Stimulated activated naive B cell treated with anti-CD40 and anti-IgM and Interleukin-4, amounts not matched to agents 10 μg/mL and 1 μg/mL and 100 μg/mL, for 72 hours (primary cell): ENCODE measurements around the gene ADCYAP1R1.

Source experiments
- ATAC-seq, 2 donors: fragments of 150-1000 bp; cut with Tn5 transposase; replicated peaks; 2 replicates each; pipeline ENCODE4 v1.10.0; 2021; ENCODE audit warnings: moderate library complexity in 1 of 2
- DNase-seq: peaks from one replicate; pipeline ENCODE4 v3.0.0; 2021
- H3K27ac Mint-ChIP-seq: one replicate; pipeline ENCODE4 v1.8.0; 2022; ENCODE audit warnings: mild to moderate bottlenecking, mixed read lengths
- H3K27me3 Mint-ChIP-seq, 2 donors: one replicate each; pipeline ENCODE4 v1.8.0; 2022; ENCODE audit warnings: mixed read lengths in 2 of 2
- H3K36me3 Mint-ChIP-seq, 2 donors: one replicate each; pipeline ENCODE4 v1.8.0; 2022; ENCODE audit warnings: mixed read lengths in 2 of 2, mild to moderate bottlenecking in 1 of 2
- H3K4me1 Mint-ChIP-seq, 2 donors: one replicate each; pipeline ENCODE4 v1.8.0; 2022; ENCODE audit warnings: mixed read lengths in 2 of 2, mild to moderate bottlenecking in 1 of 2
- H3K4me3 Mint-ChIP-seq, 2 donors: one replicate each; pipeline ENCODE4 v1.8.0; 2022; ENCODE audit warnings: mild to moderate bottlenecking in 2 of 2, mixed read lengths in 2 of 2, moderate library complexity in 1 of 2
- H3K9me3 Mint-ChIP-seq, 2 donors: one replicate each; pipeline ENCODE4 v1.8.0; 2022; ENCODE audit warnings: mixed read lengths in 2 of 2, mild to moderate bottlenecking in 1 of 2

ADCYAP1R1 gene

DNA sequence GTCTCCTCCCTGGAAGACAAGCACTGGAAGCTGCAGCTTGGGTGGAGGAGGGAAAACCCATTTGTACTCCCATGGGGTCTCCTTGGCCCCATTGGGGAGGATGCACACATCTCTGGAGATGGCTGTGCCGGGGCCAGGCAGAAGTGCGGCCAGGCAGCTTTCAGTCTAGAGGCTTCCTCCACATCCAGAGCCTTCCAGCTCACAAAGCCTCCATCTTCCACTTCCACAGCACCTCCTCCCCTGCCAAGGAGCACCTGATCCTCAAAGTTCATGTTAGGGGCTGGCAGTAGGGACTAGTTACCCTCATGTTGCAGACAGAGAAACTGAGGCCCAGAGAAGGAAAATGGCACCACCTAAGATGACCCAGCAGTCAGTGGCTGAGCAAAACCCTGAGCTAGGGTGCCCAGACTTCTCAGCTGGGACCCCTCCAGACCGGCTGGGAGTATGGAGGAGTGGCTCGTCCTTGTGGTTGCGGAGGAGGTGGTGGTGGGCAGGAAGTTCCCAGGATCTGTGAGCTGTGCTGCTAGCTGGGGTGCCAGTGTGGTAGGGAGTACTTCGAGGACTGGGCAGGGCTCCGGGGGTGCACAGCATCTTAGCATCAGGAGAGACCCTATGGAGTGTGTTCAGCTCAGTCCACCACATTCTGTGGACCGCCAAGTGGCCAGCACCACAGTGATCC is 44.2 kb downstream of the ADCYAP1R1 start:
- Mint-ChIP-seq H3K9me3 (no peaks in the 10 kb centered on the region), H3K4me1 (no peaks in the 10 kb centered on the region), H3K36me3 (no peaks in the 10 kb centered on the region), H3K27me3 (peaks cover 0 to 15% of the 10 kb centered on the region in 2 donors), H3K4me3 (no peak overlapping the region), H3K27ac (no peak overlapping the region)
- DNase-seq, result no peak
- no peak for ATAC-seq

DNA sequence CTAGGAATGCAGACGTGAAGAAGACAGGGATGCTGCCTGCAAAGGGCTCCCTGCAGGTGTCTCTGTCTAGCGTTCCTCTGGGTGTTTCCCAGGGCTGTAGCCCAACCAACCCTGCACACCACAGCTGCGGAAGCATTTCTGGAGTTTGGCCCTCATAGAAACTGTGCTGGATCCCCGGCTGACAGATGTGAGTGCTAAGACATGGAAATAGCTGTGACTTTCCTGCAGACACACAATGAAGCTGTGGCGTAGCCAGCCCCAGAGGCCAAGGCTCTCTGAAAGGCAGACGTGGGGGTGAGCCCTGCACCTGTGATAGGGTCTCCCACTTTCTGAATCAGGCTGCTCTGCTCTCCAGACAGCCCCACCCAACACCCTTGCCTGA is 44.8 kb downstream of the ADCYAP1R1 start:
- no peaks in the 10 kb centered on the region for H3K9me3 Mint-ChIP-seq
- DNase-seq (no peak), ATAC-seq (no peak)
- no peaks in the 10 kb centered on the region for H3K4me1 Mint-ChIP-seq
- H3K4me3 Mint-ChIP-seq, result no peak overlapping the region
- no peak overlapping the region for H3K27ac Mint-ChIP-seq
- H3K27me3 Mint-ChIP-seq, result peaks cover 0 to 15% of the 10 kb centered on the region in 2 donors
- H3K36me3 Mint-ChIP-seq, result no peaks in the 10 kb centered on the region

DNA sequence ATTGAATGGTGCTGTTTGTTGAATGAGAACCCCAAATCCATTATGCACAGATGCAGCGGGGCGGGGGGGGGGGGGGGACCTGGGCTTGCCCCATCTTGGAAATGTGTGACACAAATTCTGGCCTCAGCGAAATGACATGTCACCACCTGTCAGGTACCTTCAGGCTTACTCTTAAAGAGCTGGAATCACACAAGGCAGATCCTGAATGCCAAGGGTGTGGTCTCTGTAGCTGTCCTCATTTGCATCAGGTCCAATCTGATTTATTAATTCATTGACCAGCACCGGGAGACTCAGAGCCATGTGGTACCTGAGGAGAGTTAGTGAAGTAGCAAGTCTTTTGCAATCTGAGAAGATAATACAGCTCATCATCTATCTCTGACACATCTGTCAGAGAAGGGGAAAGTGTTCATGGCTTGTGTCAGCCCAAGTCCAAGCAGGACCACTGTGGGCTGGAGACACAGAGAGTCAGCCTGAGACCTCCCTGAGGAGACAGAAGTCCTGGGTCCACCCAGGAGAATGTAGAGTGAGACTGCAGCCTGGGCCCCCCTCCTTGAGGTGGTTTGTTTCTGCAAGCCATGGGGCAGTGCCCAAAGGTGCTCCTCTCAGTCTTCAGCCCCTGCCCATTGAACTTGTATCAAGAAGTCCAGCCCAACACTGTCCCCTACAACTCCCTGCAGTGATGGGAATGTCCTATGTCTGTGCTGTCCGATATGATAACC is 46.7 kb downstream of the ADCYAP1R1 start:
- Mint-ChIP-seq H3K27ac (no peak overlapping the region), H3K4me3 (no peak overlapping the region), H3K36me3 (no peaks in the 10 kb centered on the region), H3K4me1 (no peaks in the 10 kb centered on the region), H3K27me3 (peaks cover 6 to 11% of the 10 kb centered on the region in 2 donors), H3K9me3 (no peaks in the 10 kb centered on the region)
- no peak for DNase-seq
- no peak for ATAC-seq

DNA sequence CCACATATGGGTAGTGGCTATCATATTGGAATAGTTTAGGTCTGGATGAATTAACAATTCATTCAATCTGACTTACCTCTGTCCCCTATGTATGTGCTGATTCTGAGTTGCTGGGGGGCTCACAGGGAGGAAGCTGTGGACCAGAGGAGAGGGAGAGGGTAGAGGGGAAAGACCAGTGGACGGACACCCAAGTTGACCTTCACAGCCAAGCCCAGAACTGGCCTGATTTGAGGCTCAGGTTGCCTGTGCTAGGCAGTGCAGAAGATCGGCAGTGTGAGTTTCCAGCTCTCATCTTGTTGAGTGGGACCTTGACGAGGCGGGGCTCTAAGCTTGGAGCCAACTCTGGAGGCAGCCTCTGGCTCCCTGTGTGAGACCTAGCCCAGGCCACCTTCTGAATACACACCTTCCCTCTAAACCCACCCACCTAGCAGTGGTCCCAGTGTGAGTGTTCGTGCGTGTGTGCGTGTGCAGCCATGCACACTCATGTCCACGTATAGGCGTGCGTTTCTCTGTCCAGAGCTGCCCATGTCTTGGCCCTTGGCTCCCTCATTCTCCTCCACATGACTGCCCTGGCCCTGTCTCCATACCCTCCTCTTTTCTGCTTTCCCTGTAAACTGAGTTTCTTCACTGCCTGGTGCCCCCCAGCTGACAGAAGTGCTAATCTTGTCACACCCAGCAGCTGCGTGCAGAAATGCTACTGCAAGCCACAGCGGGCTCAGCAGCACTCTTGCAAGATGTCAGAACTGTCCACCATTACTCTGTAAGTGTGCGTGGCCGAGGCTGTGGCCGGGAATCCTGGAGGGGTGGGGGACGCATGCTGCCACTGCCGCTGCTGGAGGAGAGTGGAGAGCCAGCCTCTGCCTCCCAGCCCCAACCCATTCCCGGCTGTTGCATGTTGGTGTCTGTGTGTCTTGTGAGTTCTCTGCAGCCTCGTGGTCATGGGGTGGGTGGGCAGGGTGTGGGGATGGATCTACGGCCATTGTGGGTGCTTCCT is 47.6 kb downstream of the ADCYAP1R1 start:
- no peak for ATAC-seq

DNA sequence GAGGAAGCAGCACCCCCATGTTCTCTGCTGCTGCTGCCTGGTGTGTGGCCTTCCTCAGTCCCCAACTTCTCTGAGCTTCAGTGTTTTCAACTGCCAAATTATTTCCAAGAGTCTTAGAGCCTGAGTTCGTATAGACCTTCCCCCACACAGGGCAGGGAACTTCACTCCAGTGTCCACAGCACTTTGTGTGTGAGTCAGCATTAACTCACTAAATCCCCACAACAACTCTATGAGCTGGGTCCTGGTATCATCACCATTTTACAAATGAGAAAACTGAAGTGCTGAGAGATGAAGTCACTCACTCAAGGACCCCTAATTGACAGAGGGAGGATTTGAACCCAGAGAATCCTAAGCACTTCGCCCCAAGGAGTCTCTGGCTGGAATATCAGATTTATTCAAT is 48.3 kb downstream of the ADCYAP1R1 start:
- Mint-ChIP-seq H3K27ac (no peak overlapping the region), H3K36me3 (no peaks in the 10 kb centered on the region), H3K27me3 (peaks cover 6 to 11% of the 10 kb centered on the region in 2 donors), H3K9me3 (no peaks in the 10 kb centered on the region), H3K4me1 (no peaks in the 10 kb centered on the region), H3K4me3 (no peak overlapping the region)
- ATAC-seq (no peak), DNase-seq (no peak)

More for the DNA sequence above, 47.6 kb downstream of the ADCYAP1R1 start:
- DNase-seq, result no peak
- Mint-ChIP-seq H3K27me3 (peaks cover 6 to 11% of the 10 kb centered on the region in 2 donors), H3K9me3 (no peaks in the 10 kb centered on the region), H3K4me1 (no peaks in the 10 kb centered on the region), H3K4me3 (no peak overlapping the region), H3K27ac (no peak overlapping the region), H3K36me3 (no peaks in the 10 kb centered on the region)

DNA sequence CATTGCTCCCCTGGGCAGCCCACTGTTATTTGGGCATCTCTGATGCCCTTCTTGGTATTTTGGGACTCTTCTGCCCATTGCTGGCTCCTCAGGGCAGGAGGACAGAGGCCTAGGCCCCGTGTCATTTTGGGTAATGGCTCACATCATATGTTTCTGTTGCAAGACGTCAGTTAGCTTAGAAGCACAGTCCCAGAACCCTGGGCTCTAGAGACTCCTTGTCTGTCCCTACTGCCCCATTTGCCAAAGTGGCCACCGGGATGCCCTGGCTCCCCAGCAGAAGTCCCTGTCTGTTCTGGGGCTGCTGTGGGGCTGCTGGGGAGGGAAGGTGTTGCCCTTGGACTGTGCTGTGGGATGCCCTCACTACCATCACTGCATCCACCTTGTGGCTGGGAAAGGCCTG is 48.8 kb downstream of the ADCYAP1R1 start:
- Mint-ChIP-seq H3K4me3 (no peak overlapping the region), H3K27ac (no peak overlapping the region), H3K27me3 (peaks cover 6 to 11% of the 10 kb centered on the region in 2 donors), H3K36me3 (no peaks in the 10 kb centered on the region), H3K9me3 (no peaks in the 10 kb centered on the region), H3K4me1 (no peaks in the 10 kb centered on the region)
- ATAC-seq (no peak), DNase-seq (no peak)

DNA sequence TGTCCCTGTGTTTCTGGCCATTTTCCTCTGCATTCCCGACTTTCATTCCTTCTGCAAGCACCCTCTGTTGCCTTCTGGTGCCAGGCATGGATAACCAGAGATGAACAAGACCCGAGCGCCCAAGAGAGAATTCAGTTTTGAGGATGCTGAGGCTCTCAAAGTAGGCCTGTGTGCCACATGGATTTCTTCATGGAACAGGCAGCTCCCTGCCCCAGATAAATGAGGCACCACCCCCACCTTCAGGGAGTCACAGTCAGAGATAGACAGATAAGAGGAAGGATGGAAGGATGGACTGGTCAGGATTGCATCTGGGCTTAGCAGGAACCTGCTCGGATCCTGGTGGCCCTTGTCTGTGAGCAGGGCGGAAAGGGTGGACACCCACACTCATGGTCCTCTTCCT is 49.4 kb downstream of the ADCYAP1R1 start:
- Mint-ChIP-seq H3K4me1 (no peaks in the 10 kb centered on the region), H3K4me3 (no peak overlapping the region), H3K9me3 (no peaks in the 10 kb centered on the region), H3K27me3 (peaks cover 6 to 11% of the 10 kb centered on the region in 2 donors), H3K27ac (no peak overlapping the region), H3K36me3 (no peaks in the 10 kb centered on the region)
- ATAC-seq (no peak), DNase-seq (no peak)

DNA sequence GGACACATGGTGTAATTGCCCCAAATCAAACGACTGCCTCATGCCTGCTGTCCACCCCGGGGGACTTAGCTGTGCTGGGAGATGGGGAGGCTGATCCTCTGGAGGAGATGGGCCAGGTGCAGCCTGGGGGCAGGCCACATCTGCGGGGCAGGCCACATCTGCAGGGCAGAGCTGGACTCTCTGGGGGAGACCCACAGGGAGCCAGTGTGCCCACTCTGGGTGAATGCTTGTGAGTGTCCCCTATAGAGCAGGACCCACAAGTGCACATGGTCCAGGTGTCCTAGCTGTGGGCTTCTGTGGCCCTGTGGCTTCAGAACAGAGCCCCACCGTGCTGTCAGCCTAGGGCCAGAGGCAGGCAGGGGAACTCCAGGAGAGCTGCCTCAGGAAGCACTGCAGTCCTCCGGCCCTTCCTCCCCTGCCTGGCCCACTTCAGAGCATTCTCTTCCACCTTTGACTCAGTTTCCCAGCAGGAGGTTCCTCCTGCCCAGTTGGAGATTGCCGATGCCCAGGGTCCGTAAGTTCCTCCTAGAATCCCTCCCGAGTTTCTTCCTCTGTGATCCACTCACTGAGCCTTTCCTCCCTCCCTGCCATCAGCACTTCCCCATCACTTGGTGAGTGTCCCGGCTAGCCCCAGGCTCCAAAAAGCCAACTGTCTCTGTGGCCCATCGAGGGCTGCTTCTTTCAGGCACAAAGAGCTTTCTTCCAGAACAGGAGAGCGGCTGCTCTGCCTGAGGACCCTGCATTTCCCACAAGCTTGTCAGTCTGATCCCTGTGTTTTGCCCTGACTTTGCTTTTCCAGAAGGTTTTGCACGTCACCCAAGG is 50.3 kb downstream of the ADCYAP1R1 start:
- no peaks in the 10 kb centered on the region for H3K36me3 Mint-ChIP-seq
- H3K27ac Mint-ChIP-seq, result no peak overlapping the region
- no peak for DNase-seq
- H3K4me1 Mint-ChIP-seq, result no peaks in the 10 kb centered on the region
- H3K27me3 Mint-ChIP-seq, result peaks cover 6 to 11% of the 10 kb centered on the region in 2 donors
- no peak overlapping the region for H3K4me3 Mint-ChIP-seq
- no peak for ATAC-seq
- no peaks in the 10 kb centered on the region for H3K9me3 Mint-ChIP-seq

DNA sequence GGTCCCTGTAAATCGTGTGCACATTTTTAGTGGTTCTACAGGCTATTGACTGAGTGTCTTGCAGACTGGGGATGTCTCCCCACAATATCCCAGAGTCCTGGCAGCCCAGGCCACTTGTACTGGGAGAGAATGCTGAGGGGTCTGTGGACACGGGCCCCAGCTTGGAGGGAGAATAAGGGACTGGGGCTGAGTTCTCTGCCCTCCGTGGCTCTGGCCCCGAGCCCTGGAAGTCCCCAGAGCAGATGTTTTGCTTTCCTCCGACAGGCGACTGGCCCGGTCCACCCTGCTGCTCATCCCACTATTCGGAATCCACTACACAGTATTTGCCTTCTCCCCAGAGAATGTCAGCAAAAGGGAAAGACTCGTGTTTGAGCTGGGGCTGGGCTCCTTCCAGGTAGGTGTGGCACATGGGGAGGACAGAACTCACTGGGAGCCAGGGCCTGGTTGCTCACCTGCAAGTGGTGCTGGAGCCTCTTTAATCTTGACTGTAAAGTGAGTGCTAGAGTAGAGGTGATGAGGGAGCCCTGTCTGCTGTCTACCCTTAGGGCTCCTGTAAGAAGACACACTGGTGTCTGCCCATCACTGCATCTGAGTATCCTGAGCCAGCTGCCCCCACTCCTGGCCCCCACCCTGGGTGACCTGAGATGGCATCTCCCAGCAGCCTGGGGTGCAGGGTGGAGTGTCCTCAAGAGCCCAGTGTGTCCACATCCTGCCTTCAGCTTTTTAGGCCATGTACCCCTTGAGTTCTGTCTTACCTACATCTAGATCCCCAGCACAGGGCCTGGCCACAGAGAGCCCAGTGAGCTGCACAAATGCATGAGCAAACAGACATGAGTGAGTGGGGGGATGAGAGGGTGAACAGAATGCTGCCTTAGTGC is 51.1 kb downstream of the ADCYAP1R1 start:
- ATAC-seq (no peak), DNase-seq (no peak)
- Mint-ChIP-seq H3K36me3 (no peaks in the 10 kb centered on the region), H3K27ac (no peak overlapping the region), H3K27me3 (peaks cover 6 to 11% of the 10 kb centered on the region in 2 donors), H3K4me3 (no peak overlapping the region), H3K9me3 (no peaks in the 10 kb centered on the region), H3K4me1 (no peaks in the 10 kb centered on the region)

DNA sequence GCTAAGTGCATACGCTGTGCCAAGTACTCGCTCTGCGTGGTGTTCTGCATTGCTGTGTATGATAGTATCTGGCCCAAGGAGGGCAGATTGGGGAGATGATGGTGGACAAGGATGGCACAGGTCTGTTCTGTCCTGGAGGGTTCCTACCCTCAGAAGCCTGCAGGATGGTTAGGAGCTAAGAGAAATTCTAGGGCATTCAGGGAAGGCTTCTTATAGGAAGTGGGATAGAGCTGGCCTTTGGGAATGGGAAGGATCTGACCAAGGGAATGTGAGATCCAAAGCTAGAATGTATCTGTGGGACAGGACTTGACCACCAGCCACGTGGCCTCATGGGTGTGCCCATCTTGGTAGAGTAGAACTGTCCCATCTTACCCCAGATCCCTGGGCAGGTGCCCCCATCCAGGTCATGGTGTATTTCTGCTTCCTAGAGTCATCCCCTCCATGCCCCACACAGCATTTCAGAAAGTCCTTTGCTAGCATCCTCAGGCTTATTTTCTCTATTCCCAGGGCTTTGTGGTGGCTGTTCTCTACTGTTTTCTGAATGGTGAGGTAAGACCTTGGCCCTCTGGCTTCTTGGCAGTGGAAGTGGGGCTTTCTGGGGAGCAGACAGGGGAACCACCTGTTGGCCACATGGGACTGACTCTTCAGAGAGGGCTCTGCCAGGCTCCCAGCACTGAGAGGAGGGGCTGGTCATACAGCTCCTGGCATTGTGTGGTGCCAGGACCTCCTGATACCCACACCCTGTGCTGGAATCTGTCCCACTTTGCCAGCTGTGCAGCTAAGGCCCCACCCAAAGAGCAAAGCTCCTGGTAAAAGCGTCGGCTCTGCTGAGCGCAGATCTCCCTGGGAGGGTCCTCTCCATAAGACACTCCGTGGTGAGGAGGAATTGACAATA is 52.5 kb downstream of the ADCYAP1R1 start:
- no peaks in the 10 kb centered on the region for H3K4me1 Mint-ChIP-seq
- H3K9me3 Mint-ChIP-seq, result no peaks in the 10 kb centered on the region
- peaks cover 6 to 11% of the 10 kb centered on the region in 2 donors for H3K27me3 Mint-ChIP-seq
- H3K36me3 Mint-ChIP-seq, result no peaks in the 10 kb centered on the region
- DNase-seq (no peak), ATAC-seq (peak in 1 of 2 donors; percentile 16)
- H3K27ac Mint-ChIP-seq, result no peak overlapping the region
- no peak overlapping the region for H3K4me3 Mint-ChIP-seq

DNA sequence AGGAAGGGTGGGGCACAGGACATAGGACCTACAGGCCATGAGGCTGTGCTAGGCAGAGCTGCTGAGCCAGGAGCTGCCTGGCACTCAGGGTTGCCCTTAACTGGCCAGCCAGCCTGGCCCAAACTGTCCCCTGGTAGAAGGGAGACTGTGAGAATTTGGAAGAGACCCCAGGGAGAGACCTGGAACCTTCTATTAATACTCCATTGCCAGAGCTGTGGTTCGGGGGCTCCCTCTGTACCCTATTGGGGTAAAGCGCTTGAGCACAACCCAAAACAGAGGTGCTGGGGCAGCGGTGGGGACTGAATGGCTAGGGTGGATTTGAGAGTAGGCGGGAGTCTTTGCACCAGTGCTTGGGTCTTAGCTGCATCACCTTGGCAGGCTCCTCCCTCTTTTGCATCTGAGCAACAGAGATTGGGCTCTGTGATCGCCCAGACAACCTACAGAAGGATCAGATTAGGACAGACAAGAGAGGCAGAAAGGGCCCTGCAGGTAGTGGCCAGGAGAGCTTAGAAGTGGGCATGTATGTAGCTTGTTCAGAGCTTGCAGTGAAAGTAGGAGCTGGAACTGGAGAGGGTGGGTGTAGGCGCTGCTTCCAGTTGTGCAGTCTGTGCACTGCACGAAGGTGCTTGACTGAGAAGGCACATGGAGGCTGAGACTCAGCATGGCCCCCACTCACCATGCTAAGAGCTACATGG is 53.3 kb downstream of the ADCYAP1R1 start:
- Mint-ChIP-seq H3K36me3 (no peaks in the 10 kb centered on the region), H3K9me3 (no peaks in the 10 kb centered on the region), H3K4me1 (no peaks in the 10 kb centered on the region), H3K4me3 (no peak overlapping the region), H3K27me3 (peaks cover 6% of the 10 kb centered on the region in 2 donors), H3K27ac (no peak overlapping the region)
- ATAC-seq (no peak), DNase-seq (no peak)
